K562 (cell line): ENCODE results near the gene LY6G6F. TPM values are rescaled to one million over a fixed set of nuclear protein-coding genes. Genes with fewer than 3 reads are reported as not detected.

Experiments used
- BCL6 ChIP-seq: fragments of 250-450 bp; sonication (Bioruptor Pico); IDR thresholded peaks from 2 replicates; pipeline ENCODE4 v1.4.0; 2020
- FIP1L1 ChIP-seq: fragments of 200-400 bp; formaldehyde crosslinking; IDR thresholded peaks from 2 replicates; pipeline ENCODE4 v1.6.1; 2018; ENCODE audit warnings: mild to moderate bottlenecking, low read depth, low read length; ENCODE audit not compliant: poor library complexity, severe bottlenecking
- FOXP1 ChIP-seq: sonication (generic); formaldehyde crosslinking; IDR thresholded peaks from 2 replicates; pipeline ENCODE4 v1.8.0; 2022; ENCODE audit warnings: mild to moderate bottlenecking, missing genetic modification reagents
- HDAC2 ChIP-seq: fragments of 450-650 bp; IDR thresholded peaks from 2 replicates; pipeline ENCODE4 v1.6.1; 2016; ENCODE audit warnings: mild to moderate bottlenecking
- MCM3 ChIP-seq: fragments of 450-650 bp; IDR thresholded peaks from 2 replicates; pipeline ENCODE4 v1.6.1; 2016
- OTX1 ChIP-seq: fragments of 450-650 bp; formaldehyde crosslinking; IDR thresholded peaks from 2 replicates; pipeline ENCODE4 v1.4.0; 2022; ENCODE audit warnings: mild to moderate bottlenecking
- POLR2AphosphoS2 ChIP-seq: IDR thresholded peaks from 2 replicates; pipeline ENCODE4 v1.6.1; 2012; ENCODE audit warnings: low read length, improper control_type of control experiment
- POLR3G ChIP-seq: IDR thresholded peaks from 2 replicates; pipeline ENCODE4 v1.6.1; 2011; ENCODE audit not compliant: insufficient read length, insufficient replicate concordance; ENCODE audit errors: extremely low read depth
- RAD51 ChIP-seq: fragments of 450-650 bp; IDR thresholded peaks from 2 replicates; pipeline ENCODE4 v1.7.1; 2016; ENCODE audit warnings: low read depth, mild to moderate bottlenecking, borderline replicate concordance
- TAF15 ChIP-seq: fragments of 200-400 bp; formaldehyde crosslinking; IDR thresholded peaks from 2 replicates; pipeline ENCODE4 v1.6.1; 2017; ENCODE audit warnings: mild to moderate bottlenecking, low read depth, low read length, moderate library complexity
- YY1 ChIP-seq, 3 experiments: IDR thresholded peaks; 2 replicates each; pipeline ENCODE4 v1.6.1; 2011; ENCODE audit warnings: low read length in 2 of 3, mild to moderate bottlenecking in 2 of 3, moderate library complexity in 2 of 3, borderline replicate concordance in 1 of 3, control low read depth in 1 of 3, low read depth in 1 of 3; ENCODE audit not compliant: insufficient read depth in 3 of 3, insufficient replicate concordance in 2 of 3, control insufficient read depth in 1 of 3, insufficient read length in 1 of 3; ENCODE audit errors: extremely low read depth in 1 of 3
- ZNF124 ChIP-seq: sonication (generic); formaldehyde crosslinking; IDR thresholded peaks from 2 replicates; pipeline ENCODE4 v1.8.1; 2022; ENCODE audit warnings: missing genetic modification reagents
- ZNF134 ChIP-seq: fragments of 250-450 bp; sonication (Bioruptor Pico); conservative IDR thresholded peaks from 2 replicates; pipeline ENCODE4 v1.4.0; 2020
- ZNF146 ChIP-seq: IDR thresholded peaks from one replicate; pipeline ENCODE4 v1.6.1; 2018; ENCODE audit warnings: missing compliant biosample characterization; ENCODE audit not compliant: unreplicated experiment
- ZNF24 ChIP-seq: fragments of 450-650 bp; IDR thresholded peaks from 2 replicates; pipeline ENCODE4 v1.6.1; 2016
- ZNF347 ChIP-seq: fragments of 450-650 bp; formaldehyde crosslinking; IDR thresholded peaks from 2 replicates; pipeline ENCODE4 v1.4.0; 2020; ENCODE audit warnings: low read depth, mild to moderate bottlenecking, moderate library complexity
- polyA plus RNA-seq, 8 experiments: library from polyadenylated mRNA; depleted of rRNA in 4 of 8; stranded (reverse) in 5 of 8; unstranded in 3 of 8; fragments of >200 nt; fragmentation: Nextera tagmentation in 2 of 8; fragmentation: Illumina TruSeq in 1 of 8; extraction: Ambion mirVana in 2 of 8; extraction: Trizol in 1 of 8; gene quantifications; 2 replicates each; pipeline versions ENCODE4 v1.2.1 to v1.2.3, GENCODE V29; 2011 to 2014; ENCODE audit warnings: inconsistent platforms in 1 of 8, missing spikeins in 1 of 8
- total RNA-seq, 7 experiments: library from RNA; depleted of rRNA in 6 of 7; stranded (reverse); fragments of >200 nt in 6 of 7; fragmentation: Illumina TruSeq in 2 of 7; extraction: Trizol in 2 of 7; gene quantifications; 2 replicates each; pipeline versions ENCODE4 v1.2.1 to v1.2.3, GENCODE V29; 2011 to 2021; ENCODE audit warnings: low replicate concordance in 1 of 7
- TF ChIP-seq, protein P1 (sequence below): fragments of 150-350 bp; IDR thresholded peaks from 2 replicates; pipeline ENCODE4 v1.6.1; 2014; ENCODE audit warnings: low read depth, mild to moderate bottlenecking, low read length, borderline replicate concordance
- TF ChIP-seq, protein P2 (sequence below): fragments of 250-450 bp; sonication (Bioruptor Pico); IDR thresholded peaks from 2 replicates; pipeline ENCODE4 v1.8.0; 2022; ENCODE audit warnings: inconsistent platforms
- TF ChIP-seq, protein P3 (sequence below): IDR thresholded peaks from 2 replicates; pipeline ENCODE4 v1.6.1; 2014; ENCODE audit warnings: antibody characterized with exemption
- TF ChIP-seq, protein P4 (sequence below): sonication (generic); formaldehyde crosslinking; IDR thresholded peaks from 2 replicates; pipeline ENCODE4 v1.8.0; 2022; ENCODE audit warnings: mild to moderate bottlenecking, low read depth, missing genetic modification reagents

Gene LY6G6F
- total and polyA plus RNA-seq, 9 of the 15 experiments (the other 6 are each of a cell fraction or from before 2014, with no cell fraction given) = 0.14 to 0.50 (median 0.28) TPM; not detected in 2

DNA sequence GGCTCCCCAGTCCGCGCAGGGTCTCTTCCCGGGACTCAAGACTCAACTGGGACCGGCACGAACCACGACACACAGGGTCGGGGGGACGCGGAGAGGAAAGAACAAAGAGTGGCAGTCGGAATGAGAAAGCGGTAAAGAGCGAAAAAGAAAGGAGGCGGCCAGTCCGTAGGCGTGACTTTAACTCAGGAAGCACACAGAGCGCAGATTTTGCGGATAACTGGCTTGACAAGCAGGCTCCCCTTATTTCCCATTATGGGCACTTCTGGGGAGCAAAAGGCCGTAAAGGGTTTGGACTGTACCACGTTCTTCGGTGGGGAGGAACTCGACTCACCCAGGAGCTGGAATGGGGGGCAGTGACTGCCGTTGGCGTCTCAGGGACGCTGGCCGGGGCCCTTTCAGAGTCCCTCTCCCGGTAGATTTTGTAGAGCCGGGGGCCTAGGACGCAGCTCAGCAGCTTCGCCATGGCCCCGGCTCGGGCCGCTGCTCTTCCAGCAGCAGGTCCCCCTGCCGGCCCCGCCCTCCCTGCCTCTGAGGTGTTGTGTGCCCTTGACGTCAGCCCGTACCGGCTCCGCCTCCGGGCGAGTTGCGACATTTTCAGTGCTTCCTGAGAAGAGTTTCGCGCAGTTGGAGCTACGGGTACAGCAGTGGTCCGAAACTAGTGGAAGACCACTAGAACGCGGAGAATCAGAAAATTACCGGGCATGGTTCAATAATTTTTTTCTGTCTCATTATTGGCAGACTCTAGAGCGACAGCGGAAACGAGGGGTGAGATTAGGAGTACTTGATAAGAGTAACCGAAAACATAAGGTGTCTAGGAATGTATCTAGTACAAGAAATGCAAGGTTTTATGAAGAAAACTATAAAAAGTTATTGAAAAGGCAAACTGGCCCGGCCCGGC is 3.6 kb upstream of the LY6G6F start, which contains the start of gene ABHD16A (continued):
- TF ChIP-seq ZNF347 (CRISPR knock-in tag) (no peak), OTX1 (no peak; the same call in 1 of the 2 replicates), TAF15 (no peak), MCM3 (no peak), POLR3G (no peak), FOXP1 (CRISPR knock-in tag) (peak; percentile 92), ZNF134 (CRISPR knock-in tag) (no peak), ZNF146 (CRISPR knock-in tag) (no peak), POLR2AphosphoS2 (peak; percentile 54; the same call in 1 of the 2 replicates), ZNF24 (peak; percentile 23; the same call in 1 of the 2 replicates), ZNF124 (no peak), FIP1L1 (peak; percentile 63), BCL6 (CRISPR knock-in tag) (peak; percentile 73; the same call in 1 of the 2 replicates), RAD51 (no peak; the same call in 1 of the 2 replicates), HDAC2 (peak; percentile 58), YY1 (IDR thresholded peaks at IDR 0.05; ENCODE audit: borderline replicate concordance in 1 of 3, control insufficient read depth in 1 of 3, extremely low read depth in 1 of 3, insufficient read depth in 3 of 3, insufficient read length in 1 of 3, insufficient replicate concordance in 2 of 3, low read depth in 1 of 3, low read length in 2 of 3) (peak in 2 of 3 experiments; percentile 83 to 86)
- TF ChIP-seq, protein P1, sequence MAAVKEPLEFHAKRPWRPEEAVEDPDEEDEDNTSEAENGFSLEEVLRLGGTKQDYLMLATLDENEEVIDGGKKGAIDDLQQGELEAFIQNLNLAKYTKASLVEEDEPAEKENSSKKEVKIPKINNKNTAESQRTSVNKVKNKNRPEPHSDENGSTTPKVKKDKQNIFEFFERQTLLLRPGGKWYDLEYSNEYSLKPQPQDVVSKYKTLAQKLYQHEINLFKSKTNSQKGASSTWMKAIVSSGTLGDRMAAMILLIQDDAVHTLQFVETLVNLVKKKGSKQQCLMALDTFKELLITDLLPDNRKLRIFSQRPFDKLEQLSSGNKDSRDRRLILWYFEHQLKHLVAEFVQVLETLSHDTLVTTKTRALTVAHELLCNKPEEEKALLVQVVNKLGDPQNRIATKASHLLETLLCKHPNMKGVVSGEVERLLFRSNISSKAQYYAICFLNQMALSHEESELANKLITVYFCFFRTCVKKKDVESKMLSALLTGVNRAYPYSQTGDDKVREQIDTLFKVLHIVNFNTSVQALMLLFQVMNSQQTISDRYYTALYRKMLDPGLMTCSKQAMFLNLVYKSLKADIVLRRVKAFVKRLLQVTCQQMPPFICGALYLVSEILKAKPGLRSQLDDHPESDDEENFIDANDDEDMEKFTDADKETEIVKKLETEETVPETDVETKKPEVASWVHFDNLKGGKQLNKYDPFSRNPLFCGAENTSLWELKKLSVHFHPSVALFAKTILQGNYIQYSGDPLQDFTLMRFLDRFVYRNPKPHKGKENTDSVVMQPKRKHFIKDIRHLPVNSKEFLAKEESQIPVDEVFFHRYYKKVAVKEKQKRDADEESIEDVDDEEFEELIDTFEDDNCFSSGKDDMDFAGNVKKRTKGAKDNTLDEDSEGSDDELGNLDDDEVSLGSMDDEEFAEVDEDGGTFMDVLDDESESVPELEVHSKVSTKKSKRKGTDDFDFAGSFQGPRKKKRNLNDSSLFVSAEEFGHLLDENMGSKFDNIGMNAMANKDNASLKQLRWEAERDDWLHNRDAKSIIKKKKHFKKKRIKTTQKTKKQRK = no peak; the same call in 1 of the 2 replicates
- TF ChIP-seq, protein P2, sequence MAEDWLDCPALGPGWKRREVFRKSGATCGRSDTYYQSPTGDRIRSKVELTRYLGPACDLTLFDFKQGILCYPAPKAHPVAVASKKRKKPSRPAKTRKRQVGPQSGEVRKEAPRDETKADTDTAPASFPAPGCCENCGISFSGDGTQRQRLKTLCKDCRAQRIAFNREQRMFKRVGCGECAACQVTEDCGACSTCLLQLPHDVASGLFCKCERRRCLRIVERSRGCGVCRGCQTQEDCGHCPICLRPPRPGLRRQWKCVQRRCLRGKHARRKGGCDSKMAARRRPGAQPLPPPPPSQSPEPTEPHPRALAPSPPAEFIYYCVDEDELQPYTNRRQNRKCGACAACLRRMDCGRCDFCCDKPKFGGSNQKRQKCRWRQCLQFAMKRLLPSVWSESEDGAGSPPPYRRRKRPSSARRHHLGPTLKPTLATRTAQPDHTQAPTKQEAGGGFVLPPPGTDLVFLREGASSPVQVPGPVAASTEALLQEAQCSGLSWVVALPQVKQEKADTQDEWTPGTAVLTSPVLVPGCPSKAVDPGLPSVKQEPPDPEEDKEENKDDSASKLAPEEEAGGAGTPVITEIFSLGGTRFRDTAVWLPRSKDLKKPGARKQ (CRISPR knock-in tag) = no peak
- TF ChIP-seq, protein P3, sequence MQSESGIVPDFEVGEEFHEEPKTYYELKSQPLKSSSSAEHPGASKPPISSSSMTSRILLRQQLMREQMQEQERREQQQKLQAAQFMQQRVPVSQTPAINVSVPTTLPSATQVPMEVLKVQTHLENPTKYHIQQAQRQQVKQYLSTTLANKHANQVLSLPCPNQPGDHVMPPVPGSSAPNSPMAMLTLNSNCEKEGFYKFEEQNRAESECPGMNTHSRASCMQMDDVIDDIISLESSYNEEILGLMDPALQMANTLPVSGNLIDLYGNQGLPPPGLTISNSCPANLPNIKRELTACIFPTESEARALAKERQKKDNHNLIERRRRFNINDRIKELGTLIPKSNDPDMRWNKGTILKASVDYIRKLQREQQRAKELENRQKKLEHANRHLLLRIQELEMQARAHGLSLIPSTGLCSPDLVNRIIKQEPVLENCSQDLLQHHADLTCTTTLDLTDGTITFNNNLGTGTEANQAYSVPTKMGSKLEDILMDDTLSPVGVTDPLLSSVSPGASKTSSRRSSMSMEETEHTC = peak; percentile 7; the same call in 1 of the 2 replicates
- TF ChIP-seq, protein P4, sequence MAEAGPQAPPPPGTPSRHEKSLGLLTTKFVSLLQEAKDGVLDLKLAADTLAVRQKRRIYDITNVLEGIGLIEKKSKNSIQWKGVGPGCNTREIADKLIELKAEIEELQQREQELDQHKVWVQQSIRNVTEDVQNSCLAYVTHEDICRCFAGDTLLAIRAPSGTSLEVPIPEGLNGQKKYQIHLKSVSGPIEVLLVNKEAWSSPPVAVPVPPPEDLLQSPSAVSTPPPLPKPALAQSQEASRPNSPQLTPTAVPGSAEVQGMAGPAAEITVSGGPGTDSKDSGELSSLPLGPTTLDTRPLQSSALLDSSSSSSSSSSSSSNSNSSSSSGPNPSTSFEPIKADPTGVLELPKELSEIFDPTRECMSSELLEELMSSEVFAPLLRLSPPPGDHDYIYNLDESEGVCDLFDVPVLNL (CRISPR knock-in tag) = no peak; the same call in 1 of the 2 replicates
